MM.1S (cell line): Measurements from ENCODE around the gene MPC1L.

Experiments
- DNase-seq: peaks from one replicate; pipeline ENCODE4 v3.0.0-alpha.2; 2015
- H2AFZ ChIP-seq: fragments of 300-600 bp; sonication (generic); 2 replicates; pipeline ENCODE4 v1.6.0; 2016; ENCODE audit warnings: antibody characterized with exemption, low read length
- H3F3A ChIP-seq: fragments of 300-600 bp; sonication (generic); 2 replicates; pipeline ENCODE4 v1.6.1; 2016; ENCODE audit warnings: mild to moderate bottlenecking, antibody characterized with exemption, low read length, moderate library complexity, mixed read lengths; ENCODE audit not compliant: insufficient read depth
- H3K27ac ChIP-seq: fragments of 300-600 bp; sonication (generic); 2 replicates; pipeline ENCODE4 v1.5.1; 2016; ENCODE audit warnings: mild to moderate bottlenecking, low read length
- H3K27me3 ChIP-seq: fragments of 300-600 bp; sonication (generic); replicated peaks from 2 replicates; pipeline ENCODE4 v1.6.0; 2016; ENCODE audit warnings: low read length; ENCODE audit not compliant: insufficient read depth
- H3K36me3 ChIP-seq: fragments of 300-600 bp; sonication (generic); replicated peaks from 2 replicates; pipeline ENCODE4 v1.6.1; 2016; ENCODE audit warnings: mild to moderate bottlenecking, low read length, mixed read lengths; ENCODE audit not compliant: insufficient read depth
- H3K4me1 ChIP-seq: fragments of 300-600 bp; sonication (generic); 2 replicates; pipeline ENCODE4 v1.6.1; 2016; ENCODE audit warnings: low read length, mixed read lengths
- H3K4me2 ChIP-seq: fragments of 300-600 bp; sonication (generic); 2 replicates; pipeline ENCODE4 v1.6.0; 2016; ENCODE audit warnings: low read depth, low read length
- H3K4me3 ChIP-seq: fragments of 300-600 bp; sonication (generic); 2 replicates; pipeline ENCODE4 v1.5.1; 2016; ENCODE audit warnings: low read length, mixed read lengths
- H3K79me2 ChIP-seq: fragments of 300-600 bp; sonication (generic); 2 replicates; pipeline ENCODE4 v1.6.1; 2016; ENCODE audit warnings: mixed run types, low read length, mixed read lengths
- H3K9ac ChIP-seq: fragments of 300-600 bp; sonication (generic); 2 replicates; pipeline ENCODE4 v1.6.1; 2016; ENCODE audit warnings: low read length, mixed read lengths
- H3K9me2 ChIP-seq: fragments of 300-600 bp; sonication (generic); replicated peaks from 2 replicates; pipeline ENCODE4 v1.6.1; 2016; ENCODE audit warnings: mild to moderate bottlenecking, low read length, mixed read lengths; ENCODE audit not compliant: insufficient read depth
- H3K9me3 ChIP-seq: fragments of 300-600 bp; sonication (generic); replicated peaks from 2 replicates; pipeline ENCODE4 v1.6.1; 2016; ENCODE audit warnings: mild to moderate bottlenecking, low read length, mixed read lengths; ENCODE audit not compliant: insufficient read depth
- H4K20me1 ChIP-seq: fragments of 300-600 bp; sonication (generic); 2 replicates; pipeline ENCODE4 v1.6.1; 2016; ENCODE audit warnings: mild to moderate bottlenecking, low read length, moderate library complexity, mixed read lengths; ENCODE audit not compliant: insufficient read depth
- CTCF ChIP-seq: fragments of 300-600 bp; sonication (generic); IDR thresholded peaks from 2 replicates; pipeline ENCODE4 v1.5.1; 2016; ENCODE audit warnings: antibody characterized with exemption, low read length, mixed read lengths
- EZH2 ChIP-seq: fragments of 300-600 bp; sonication (generic); optimal IDR thresholded peaks from 2 replicates; pipeline ENCODE3; 2017; ENCODE audit warnings: low read depth, mild to moderate bottlenecking, antibody characterized with exemption, low read length, mixed read lengths
- EZH2phosphoT487 ChIP-seq: fragments of 300-600 bp; sonication (generic); IDR thresholded peaks from 2 replicates; pipeline ENCODE4 v1.6.1; 2018; ENCODE audit warnings: antibody characterized with exemption, low read length

Gene MPC1L

GRCh38 chrX:40615976-40616375 lies 7.3 kb upstream of the MPC1L start:
- Histone ChIP-seq H3F3A (no peaks in the 10 kb centered on the region; the same call in 1 of the 2 replicates), H3K36me3 (no peaks in the 10 kb centered on the region), H2AFZ (no peak overlapping the region), H3K4me2 (no peak overlapping the region), H3K4me1 (no peaks in the 10 kb centered on the region), H4K20me1 (no peaks in the 10 kb centered on the region), H3K4me3 (no peak overlapping the region), H3K9ac (no peak overlapping the region), H3K27ac (no peak overlapping the region), H3K9me3 (no peaks in the 10 kb centered on the region), H3K9me2 (no peaks in the 10 kb centered on the region), H3K79me2 (no peaks in the 10 kb centered on the region), H3K27me3 (no peaks in the 10 kb centered on the region)
- DNase-seq: no peak
- TF ChIP-seq EZH2phosphoT487: no peak
- TF ChIP-seq CTCF: no peak
- TF ChIP-seq EZH2: no peak

- no peaks in the 10 kb centered on the region for H3K9me3 ChIP-seq
- H3K4me2 ChIP-seq: no peak overlapping the region
- TF ChIP-seq CTCF (no peak), EZH2phosphoT487 (no peak), EZH2 (no peak)
- no peaks in the 10 kb centered on the region for H3K79me2 ChIP-seq
- H3K4me1 ChIP-seq: no peaks in the 10 kb centered on the region
- H3K27ac ChIP-seq: no peak overlapping the region
- no peaks in the 10 kb centered on the region; the same call in 1 of the 2 replicates for H3F3A ChIP-seq
- H2AFZ ChIP-seq: no peak overlapping the region
- no peaks in the 10 kb centered on the region for H3K27me3 ChIP-seq
- no peak for DNase-seq
- no peak overlapping the region for H3K9ac ChIP-seq
- H3K4me3 ChIP-seq: no peak overlapping the region
- no peaks in the 10 kb centered on the region for H3K9me2 ChIP-seq
- H3K36me3 ChIP-seq: no peaks in the 10 kb centered on the region
- no peaks in the 10 kb centered on the region for H4K20me1 ChIP-seq
These were observed 5.7 kb upstream of the MPC1L start for GRCh38 chrX:40617566-40617965.

- no peak overlapping the region for H2AFZ ChIP-seq
- no peaks in the 10 kb centered on the region for H3K27me3 ChIP-seq
- H3K9ac ChIP-seq: no peak overlapping the region
- no peaks in the 10 kb centered on the region for H3K4me1 ChIP-seq
- no peak overlapping the region for H3K4me3 ChIP-seq
- H3K9me2 ChIP-seq: no peaks in the 10 kb centered on the region
- H3K9me3 ChIP-seq: no peaks in the 10 kb centered on the region
- no peaks in the 10 kb centered on the region for H4K20me1 ChIP-seq
- TF ChIP-seq CTCF (no peak), EZH2 (no peak), EZH2phosphoT487 (no peak)
- H3F3A ChIP-seq: no peaks in the 10 kb centered on the region
- DNase-seq: no peak
- H3K79me2 ChIP-seq: no peaks in the 10 kb centered on the region
- no peaks in the 10 kb centered on the region for H3K36me3 ChIP-seq
- no peak overlapping the region for H3K27ac ChIP-seq
- H3K4me2 ChIP-seq: no peak overlapping the region
These were observed 619 bp upstream of the MPC1L start for GRCh38 chrX:40622479-40623138.
